ENCODE data around the gene RFT1. TPM values are rescaled to one million over a fixed set of nuclear protein-coding genes. Genes with fewer than 3 reads are reported as not detected.
A peak's percentile ranks its signal among the peaks of the same experiment; 100 is the strongest.

Gene RFT1
- total RNA-seq (10 to 100 TPM; 11.9 to 16.6 TPM), polyA plus RNA-seq (1 to 10 TPM; 5.0 to 5.8 TPM)
- long read RNA-seq, donor 1, full-length matches to known transcripts: 62 of 81 reads
- long read RNA-seq, donor 1, partial matches to known transcripts: 2 of 81 reads
- long read RNA-seq, donor 1, other reads (novel, unspliced or antisense): 17 of 81 reads
- long read RNA-seq, donor 2, full-length matches to known transcripts: 5 of 14 reads
- long read RNA-seq, donor 2, partial matches to known transcripts: 4 of 14 reads
- long read RNA-seq, donor 2, other reads (novel, unspliced or antisense): 5 of 14 reads

DNA sequence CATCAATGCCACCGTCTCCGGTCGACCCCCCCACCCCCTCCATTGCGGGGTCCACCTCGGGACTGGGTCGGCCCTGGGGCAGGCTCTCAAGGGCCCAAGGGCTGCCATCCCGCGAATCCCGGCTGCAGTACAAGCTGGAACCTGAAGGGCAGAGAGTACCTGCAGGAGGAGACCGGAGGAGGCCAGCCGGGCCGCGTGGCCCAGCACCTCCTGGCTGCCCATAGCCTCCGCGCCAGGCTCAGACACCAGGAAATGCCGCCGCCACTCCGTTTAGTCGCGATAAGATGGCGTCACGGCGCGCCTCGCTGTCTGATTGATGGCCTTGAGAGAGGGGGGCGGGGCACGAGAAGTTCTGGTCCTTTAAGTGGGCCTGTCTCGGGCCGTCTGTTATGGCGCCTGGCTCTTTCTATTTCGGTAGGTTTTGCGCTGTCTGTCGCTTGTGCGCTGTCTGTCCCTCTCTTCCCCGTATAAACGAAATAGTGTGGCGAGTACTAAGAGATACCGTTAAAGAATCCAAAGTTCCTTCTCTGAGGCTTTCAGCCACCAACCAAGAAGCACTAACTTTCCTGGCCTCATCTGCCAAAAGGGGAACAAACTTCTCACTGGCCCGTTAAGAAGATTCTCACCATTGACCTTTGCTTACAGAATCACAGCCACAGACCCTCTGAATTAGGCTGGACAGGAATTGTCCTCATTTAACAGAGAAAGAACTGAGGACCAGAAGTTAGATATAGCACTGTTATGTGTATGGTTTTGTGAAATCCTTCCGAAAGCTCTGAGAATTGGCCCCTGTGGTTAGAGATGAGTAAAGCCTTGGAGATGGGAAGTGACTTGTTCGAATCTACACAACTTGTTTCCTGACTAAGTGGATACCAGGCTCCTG is at the start of gene RFT1:
TSS of gene RFT1 (minus strand) at position 257 of the 883 bp plus-strand sequence. CDS start at position 222, 35 bp downstream.
- peak within 1 kb of the TSS; percentile 56 to 82 for H3K4me3 ChIP-seq (ENCODE audit: low read length in 2 of 2)
- DNase-seq (peak; percentile 99), ATAC-seq (ENCODE audit: low FRiP score) (peak; percentile 97)
- no peaks in the 10 kb centered on the region for H3K36me3 ChIP-seq (ENCODE audit: control insufficient read depth in 1 of 2, insufficient read depth in 2 of 2, low read length in 1 of 2)
- intact Hi-C loops (cut with DNase I): loop anchor here in 1 of 2 donors (5.0 kb wide), 1 partner anchor 67 kb away; no protein-coding TSS in a partner anchor
- H3K4me1 ChIP-seq (ENCODE audit: control insufficient read depth in 1 of 2, insufficient read depth in 2 of 2, low read length in 2 of 2): peaks cover 0 to 6% of the 10 kb centered on the region in 2 donors
- 3% methylated on average over 41 of the region's 41 CpGs for WGBS, 2 donors
- no peaks in the 10 kb centered on the region for H3K27me3 ChIP-seq (ENCODE audit: control insufficient read depth in 1 of 2, insufficient read depth in 2 of 2, low read length in 1 of 2)
- H3K9me3 ChIP-seq (ENCODE audit: control insufficient read depth, low read length): no peaks in the 10 kb centered on the region
- peak within 1 kb of the TSS; percentile 80 to 92 for H3K27ac ChIP-seq (ENCODE audit: low read depth in 1 of 2, low read length in 2 of 2)

GRCh38 chr3:53179580-53179979 is 49.3 kb upstream of the RFT1 start:
- Histone ChIP-seq H3K4me1 (ENCODE audit: control insufficient read depth in 1 of 2, insufficient read depth in 2 of 2, low read length in 2 of 2) (no peaks in the 10 kb centered on the region), H3K27me3 (ENCODE audit: control insufficient read depth in 1 of 2, insufficient read depth in 2 of 2, low read length in 1 of 2) (no peaks in the 10 kb centered on the region), H3K4me3 (ENCODE audit: low read length in 2 of 2) (no peak overlapping the region), H3K36me3 (ENCODE audit: control insufficient read depth in 1 of 2, insufficient read depth in 2 of 2, low read length in 1 of 2) (peaks cover 0 to 18% of the 10 kb centered on the region in 2 donors), H3K27ac (ENCODE audit: low read depth in 1 of 2, low read length in 2 of 2) (no peak overlapping the region), H3K9me3 (ENCODE audit: control insufficient read depth, low read length) (no peaks in the 10 kb centered on the region)
- ATAC-seq (ENCODE audit: low FRiP score): no peak
- WGBS, 2 donors: 92 to 95% methylated on average over 20 of the region's 20 CpGs
- DNase-seq: no peak
- intact Hi-C loops (cut with DNase I): no loop called here

GRCh38 chr3:53178246-53178645 is 48.0 kb upstream of the RFT1 start:
- Histone ChIP-seq H3K27ac (ENCODE audit: low read depth in 1 of 2, low read length in 2 of 2) (no peak overlapping the region), H3K36me3 (ENCODE audit: control insufficient read depth in 1 of 2, insufficient read depth in 2 of 2, low read length in 1 of 2) (peaks cover 0 to 14% of the 10 kb centered on the region in 2 donors), H3K4me1 (ENCODE audit: control insufficient read depth in 1 of 2, insufficient read depth in 2 of 2, low read length in 2 of 2) (no peaks in the 10 kb centered on the region), H3K9me3 (ENCODE audit: control insufficient read depth, low read length) (no peaks in the 10 kb centered on the region), H3K4me3 (ENCODE audit: low read length in 2 of 2) (no peak overlapping the region), H3K27me3 (ENCODE audit: control insufficient read depth in 1 of 2, insufficient read depth in 2 of 2, low read length in 1 of 2) (no peaks in the 10 kb centered on the region)
- ATAC-seq (ENCODE audit: low FRiP score) (no peak), DNase-seq (no peak)
- WGBS, 2 donors: 96 to 98% methylated on average over 15 of the region's 15 CpGs
- intact Hi-C loops (cut with DNase I): no loop called here

DNA sequence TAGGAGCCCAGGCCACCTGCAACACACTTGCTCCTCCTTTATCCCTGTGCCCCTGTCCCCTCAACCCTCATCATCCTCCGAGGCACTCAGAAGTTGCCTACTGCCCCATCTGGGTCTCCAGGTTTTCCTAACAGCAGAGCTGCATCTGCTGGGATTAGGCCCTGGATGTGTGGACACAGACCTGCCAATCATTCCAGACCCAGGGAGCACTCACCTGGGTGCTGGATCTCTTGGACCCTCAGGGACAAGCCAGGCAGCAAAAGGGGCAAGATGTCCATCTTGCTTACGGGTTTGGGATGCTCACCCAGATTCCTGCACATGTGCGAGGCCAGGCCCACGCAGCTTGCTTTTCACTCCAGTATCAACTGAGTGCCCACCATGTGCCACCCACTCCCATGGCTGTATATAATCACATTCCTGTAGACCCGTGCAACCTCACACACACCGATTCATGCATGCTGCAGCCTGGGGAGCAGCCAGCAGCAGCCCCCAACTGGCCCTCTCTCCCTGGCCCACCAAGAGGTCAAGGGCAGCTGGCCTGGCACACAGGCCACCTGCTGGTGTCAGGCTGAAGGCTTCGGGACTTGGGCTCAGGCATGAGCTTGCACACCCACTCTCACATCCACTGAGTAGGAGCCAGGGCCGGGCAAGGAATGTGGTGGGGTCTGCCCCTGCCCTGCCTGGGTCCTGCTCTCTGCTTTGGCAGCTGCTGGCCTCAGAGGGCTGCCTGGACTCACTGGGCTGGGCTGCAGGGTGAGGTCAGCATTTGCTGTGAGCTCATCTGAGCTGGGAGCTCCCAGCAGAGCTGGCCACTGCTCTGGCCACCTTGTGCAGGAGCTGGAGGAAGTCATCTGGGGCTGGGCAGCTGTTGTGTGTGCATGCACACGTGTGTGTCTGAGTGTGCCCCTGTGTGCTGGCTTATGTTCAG is 45.6 kb upstream of the RFT1 start:
- intact Hi-C loops (cut with DNase I): no loop called here
- DNase-seq: no peak
- ATAC-seq (ENCODE audit: low FRiP score): no peak
- Histone ChIP-seq H3K4me3 (ENCODE audit: low read length in 2 of 2) (no peak overlapping the region), H3K9me3 (ENCODE audit: control insufficient read depth, low read length) (no peaks in the 10 kb centered on the region), H3K27me3 (ENCODE audit: control insufficient read depth in 1 of 2, insufficient read depth in 2 of 2, low read length in 1 of 2) (no peaks in the 10 kb centered on the region), H3K36me3 (ENCODE audit: control insufficient read depth in 1 of 2, insufficient read depth in 2 of 2, low read length in 1 of 2) (peaks cover 0 to 7% of the 10 kb centered on the region in 2 donors), H3K27ac (ENCODE audit: low read depth in 1 of 2, low read length in 2 of 2) (no peak overlapping the region), H3K4me1 (ENCODE audit: control insufficient read depth in 1 of 2, insufficient read depth in 2 of 2, low read length in 2 of 2) (no peaks in the 10 kb centered on the region)
- WGBS, 2 donors: 66 to 67% methylated on average over 9 of the region's 9 CpGs

- Histone ChIP-seq H3K9me3 (ENCODE audit: control insufficient read depth, low read length) (no peaks in the 10 kb centered on the region), H3K36me3 (ENCODE audit: control insufficient read depth in 1 of 2, insufficient read depth in 2 of 2, low read length in 1 of 2) (peaks cover 0 to 4% of the 10 kb centered on the region in 2 donors), H3K4me3 (ENCODE audit: low read length in 2 of 2) (no peak overlapping the region), H3K27ac (ENCODE audit: low read depth in 1 of 2, low read length in 2 of 2) (no peak overlapping the region), H3K27me3 (ENCODE audit: control insufficient read depth in 1 of 2, insufficient read depth in 2 of 2, low read length in 1 of 2) (no peaks in the 10 kb centered on the region), H3K4me1 (ENCODE audit: control insufficient read depth in 1 of 2, insufficient read depth in 2 of 2, low read length in 2 of 2) (no peaks in the 10 kb centered on the region)
- ATAC-seq (ENCODE audit: low FRiP score) (no peak), DNase-seq (no peak)
- intact Hi-C loops (cut with DNase I): no loop called here
- 71 to 73% methylated on average over 9 of the region's 9 CpGs for WGBS, 2 donors
These were observed 44.4 kb upstream of the RFT1 start for GRCh38 chr3:53174346-53175250.

- no peak overlapping the region for H3K4me3 ChIP-seq (ENCODE audit: low read length in 2 of 2)
- 88 to 89% methylated on average over 5 of the region's 5 CpGs for WGBS, 2 donors
- no peaks in the 10 kb centered on the region for H3K36me3 ChIP-seq (ENCODE audit: control insufficient read depth in 1 of 2, insufficient read depth in 2 of 2, low read length in 1 of 2)
- H3K27me3 ChIP-seq (ENCODE audit: control insufficient read depth in 1 of 2, insufficient read depth in 2 of 2, low read length in 1 of 2): no peaks in the 10 kb centered on the region
- no peaks in the 10 kb centered on the region for H3K4me1 ChIP-seq (ENCODE audit: control insufficient read depth in 1 of 2, insufficient read depth in 2 of 2, low read length in 2 of 2)
- DNase-seq (no peak), ATAC-seq (ENCODE audit: low FRiP score) (no peak)
- intact Hi-C loops (cut with DNase I): no loop called here
- no peak overlapping the region for H3K27ac ChIP-seq (ENCODE audit: low read depth in 1 of 2, low read length in 2 of 2)
- H3K9me3 ChIP-seq (ENCODE audit: control insufficient read depth, low read length): no peaks in the 10 kb centered on the region
These were observed 42.9 kb upstream of the RFT1 start for GRCh38 chr3:53173107-53173506.

- Histone ChIP-seq H3K27me3 (ENCODE audit: control insufficient read depth in 1 of 2, insufficient read depth in 2 of 2, low read length in 1 of 2) (no peaks in the 10 kb centered on the region), H3K27ac (ENCODE audit: low read depth in 1 of 2, low read length in 2 of 2) (no peak overlapping the region), H3K36me3 (ENCODE audit: control insufficient read depth in 1 of 2, insufficient read depth in 2 of 2, low read length in 1 of 2) (no peaks in the 10 kb centered on the region), H3K9me3 (ENCODE audit: control insufficient read depth, low read length) (no peaks in the 10 kb centered on the region), H3K4me1 (ENCODE audit: control insufficient read depth in 1 of 2, insufficient read depth in 2 of 2, low read length in 2 of 2) (no peaks in the 10 kb centered on the region), H3K4me3 (ENCODE audit: low read length in 2 of 2) (no peak overlapping the region)
- WGBS, 2 donors: 76 to 80% methylated on average over 7 of the region's 7 CpGs
- ATAC-seq (ENCODE audit: low FRiP score) (no peak), DNase-seq (no peak)
- intact Hi-C loops (cut with DNase I): no loop called here
These were observed 41.7 kb upstream of the RFT1 start for GRCh38 chr3:53171827-53172505.
